ENCODE results near the gene PCNX1. TPM values are rescaled to one million over a fixed set of nuclear protein-coding genes. Genes with fewer than 3 reads are reported as not detected.

PCNX1 gene
- total and polyA plus RNA-seq, 4 experiments from 2014 or later = 10.7 to 128 (median 68.4) TPM

DNA sequence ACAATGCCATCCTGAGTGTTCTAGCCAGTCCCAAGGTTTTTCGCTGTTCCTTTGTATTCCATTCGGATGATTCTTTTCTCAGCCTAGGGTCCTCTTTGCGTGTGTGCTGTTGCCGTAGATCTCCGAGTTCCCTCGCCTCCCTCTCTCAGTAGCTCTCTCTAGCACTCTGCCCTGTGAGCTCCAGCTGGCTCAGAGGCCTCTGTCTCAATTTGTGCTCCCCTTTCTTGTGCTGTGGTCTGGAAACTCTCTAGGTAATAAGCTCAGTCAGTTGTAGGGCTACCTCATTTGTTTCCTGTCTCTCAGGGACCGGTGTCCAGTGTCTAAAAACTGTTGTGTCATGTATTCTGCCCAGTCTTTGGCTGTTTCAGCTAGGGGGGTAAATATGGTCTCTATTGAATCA, 179.3 kb downstream of the PCNX1 start:
- Histone ChIP-seq H3K9me3 (ENCODE audit: control insufficient read depth in 1 of 2, low read length in 2 of 2) (no peaks in the 10 kb centered on the region), H3K36me3 (ENCODE audit: insufficient read depth, low read length) (peaks cover 47% of the 10 kb centered on the region), H3K27ac (ENCODE audit: low read depth, low read length) (no peak overlapping the region), H3K27me3 (ENCODE audit: insufficient read depth, low read length) (no peaks in the 10 kb centered on the region), H3K4me3 (ENCODE audit: low read length in 2 of 2) (no peak overlapping the region), H3K4me1 (ENCODE audit: insufficient read depth, low read length) (no peaks in the 10 kb centered on the region)
- intact Hi-C loops (cut with micrococcal nuclease) = no loop called here
- H3K4me1 Mint-ChIP-seq = peaks cover 21 to 34% (median 29%) of the 10 kb centered on the region in 4 donors
- POLR2A ChIA-PET (ENCODE audit: partially characterized antibody) = no interaction called here
- H3K4me3 Mint-ChIP-seq = peak overlapping the region in 1 of 8 donors; percentile 57
- peaks cover 72 to 88% of the 10 kb centered on the region in 2 donors for H3K36me3 Mint-ChIP-seq
- peaks cover 0 to 2% (median 0%) of the 10 kb centered on the region in 8 donors for H3K9me3 Mint-ChIP-seq
- CTCF ChIA-PET (ENCODE audit: partially characterized antibody) = interaction anchor here (1.4 to 3.0 kb wide), 2 partner anchors 11 to 18 kb away, joined by 3 to 10 read pairs; no protein-coding TSS in a partner anchor
- H3K27me3 Mint-ChIP-seq = no peaks in the 10 kb centered on the region
- peak overlapping the region in 6 of 7 donors; percentile 6 to 83 (median 76) for H3K27ac Mint-ChIP-seq
- DNase-seq = no peak

DNA sequence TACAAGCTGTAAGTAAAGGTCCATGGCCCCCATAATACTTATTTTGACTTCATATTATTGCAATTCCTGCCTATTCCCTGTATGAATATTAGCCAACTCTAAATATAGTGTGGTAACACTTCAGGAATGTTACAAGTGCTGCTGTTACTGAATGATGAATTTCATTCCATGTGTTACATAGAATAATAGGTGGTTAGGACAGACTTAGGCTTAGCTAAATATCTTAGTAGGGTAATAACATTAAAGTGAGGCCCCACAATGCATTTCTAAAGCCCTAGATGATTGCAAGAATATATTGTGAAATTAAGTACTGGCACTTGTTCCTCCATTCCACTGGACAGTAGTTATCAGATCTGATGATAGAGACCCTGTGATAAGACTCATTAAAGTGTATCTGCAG, 182.7 kb downstream of the PCNX1 start:
- POLR2A ChIA-PET (ENCODE audit: partially characterized antibody) = no interaction called here
- H3K27me3 Mint-ChIP-seq = no peaks in the 10 kb centered on the region
- no peaks in the 10 kb centered on the region for H3K9me3 ChIP-seq (ENCODE audit: control insufficient read depth in 1 of 2, low read length in 2 of 2)
- no peak for DNase-seq
- H3K36me3 ChIP-seq (ENCODE audit: insufficient read depth, low read length) = peaks cover 59% of the 10 kb centered on the region
- CTCF ChIA-PET (ENCODE audit: partially characterized antibody) = interaction anchor here (1.1 kb wide), 1 partner anchor 13 kb away, joined by 3 read pairs; no protein-coding TSS in a partner anchor
- H3K4me3 ChIP-seq (ENCODE audit: low read length in 2 of 2) = no peak overlapping the region
- H3K9me3 Mint-ChIP-seq = no peaks in the 10 kb centered on the region
- no peaks in the 10 kb centered on the region for H3K4me1 ChIP-seq (ENCODE audit: insufficient read depth, low read length)
- peaks cover 7 to 20% (median 14%) of the 10 kb centered on the region in 4 donors for H3K4me1 Mint-ChIP-seq
- H3K27ac ChIP-seq (ENCODE audit: low read depth, low read length) = peak overlapping the region; percentile 3
- H3K27me3 ChIP-seq (ENCODE audit: insufficient read depth, low read length) = no peaks in the 10 kb centered on the region
- intact Hi-C loops (cut with micrococcal nuclease) = no loop called here
- no peak overlapping the region for H3K4me3 Mint-ChIP-seq
- H3K36me3 Mint-ChIP-seq = peaks cover 83 to 89% of the 10 kb centered on the region in 2 donors
- H3K27ac Mint-ChIP-seq = no peak overlapping the region

DNA sequence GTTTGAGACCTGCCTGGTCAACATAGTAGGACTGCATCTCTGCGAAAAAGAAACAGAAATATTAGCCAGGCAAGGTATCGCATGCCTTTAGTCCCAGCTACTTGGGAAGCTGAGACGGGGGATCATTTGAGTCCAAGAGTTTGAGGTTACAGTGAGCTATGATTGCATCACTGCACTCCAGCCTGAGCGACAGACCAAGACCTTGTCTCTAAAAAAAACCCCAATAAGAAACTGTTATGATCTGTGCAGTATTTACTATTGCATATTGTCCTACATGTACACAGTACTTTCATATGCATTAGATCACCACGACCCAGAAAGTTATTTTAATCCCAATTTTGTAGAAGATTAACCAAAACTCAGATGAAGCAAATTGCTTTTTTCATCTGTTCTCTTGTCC, 187.5 kb downstream of the PCNX1 start:
- H3K4me3 ChIP-seq (ENCODE audit: low read length in 2 of 2) = no peak overlapping the region
- no peaks in the 10 kb centered on the region for H3K27me3 Mint-ChIP-seq
- no peak overlapping the region for H3K27ac Mint-ChIP-seq
- peaks cover 5% of the 10 kb centered on the region for H3K4me1 ChIP-seq (ENCODE audit: insufficient read depth, low read length)
- DNase-seq = no peak
- H3K4me3 Mint-ChIP-seq = no peak overlapping the region
- intact Hi-C loops (cut with micrococcal nuclease) = no loop called here
- H3K36me3 ChIP-seq (ENCODE audit: insufficient read depth, low read length) = peaks cover 28% of the 10 kb centered on the region
- H3K36me3 Mint-ChIP-seq = peaks cover 76 to 81% of the 10 kb centered on the region in 2 donors
- H3K27me3 ChIP-seq (ENCODE audit: insufficient read depth, low read length) = no peaks in the 10 kb centered on the region
- no peaks in the 10 kb centered on the region for H3K9me3 ChIP-seq (ENCODE audit: control insufficient read depth in 1 of 2, low read length in 2 of 2)
- POLR2A ChIA-PET (ENCODE audit: partially characterized antibody) = no interaction called here
- CTCF ChIA-PET (ENCODE audit: partially characterized antibody) = no interaction called here
- H3K4me1 Mint-ChIP-seq = peaks cover 14 to 33% (median 22%) of the 10 kb centered on the region in 4 donors
- H3K9me3 Mint-ChIP-seq = peaks cover 0 to 8% (median 3%) of the 10 kb centered on the region in 8 donors
- H3K27ac ChIP-seq (ENCODE audit: low read depth, low read length) = no peak overlapping the region

DNA sequence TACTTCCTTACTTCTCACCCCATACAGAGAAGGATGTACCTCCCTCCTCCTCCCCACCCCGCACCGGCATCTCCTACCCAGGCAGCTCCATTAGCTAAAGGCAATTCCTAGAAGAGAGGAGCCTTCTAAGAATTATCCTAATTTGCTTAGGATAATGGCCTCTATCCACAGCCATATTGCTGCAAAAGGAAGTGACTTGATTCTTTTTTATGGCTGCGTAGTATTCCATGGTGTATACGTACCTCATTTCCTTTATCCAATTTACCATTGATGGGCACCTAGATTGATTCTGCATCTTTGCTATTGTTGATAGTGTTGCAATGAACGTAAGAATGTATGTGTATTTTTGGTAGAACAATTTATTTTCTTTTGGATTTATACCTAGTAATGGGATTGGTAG, 189.7 kb downstream of the PCNX1 start:
- Mint-ChIP-seq H3K4me1 (peaks cover 17 to 38% (median 28%) of the 10 kb centered on the region in 4 donors), H3K9me3 (peaks cover 0 to 8% (median 3%) of the 10 kb centered on the region in 8 donors), H3K27me3 (no peaks in the 10 kb centered on the region), H3K36me3 (peaks cover 75% of the 10 kb centered on the region in 2 donors), H3K27ac (peak overlapping the region in 2 of 7 donors; percentile 31 to 66), H3K4me3 (no peak overlapping the region)
- intact Hi-C loops (cut with micrococcal nuclease) = no loop called here
- H3K4me1 ChIP-seq (ENCODE audit: insufficient read depth, low read length) = peaks cover 8% of the 10 kb centered on the region
- H3K27me3 ChIP-seq (ENCODE audit: insufficient read depth, low read length) = no peaks in the 10 kb centered on the region
- H3K27ac ChIP-seq (ENCODE audit: low read depth, low read length) = no peak overlapping the region
- no peak for DNase-seq
- peaks cover 10% of the 10 kb centered on the region for H3K36me3 ChIP-seq (ENCODE audit: insufficient read depth, low read length)
- H3K4me3 ChIP-seq (ENCODE audit: low read length in 2 of 2) = no peak overlapping the region
- ChIA-PET CTCF (ENCODE audit: partially characterized antibody) (no interaction called here), POLR2A (ENCODE audit: partially characterized antibody) (no interaction called here)
- H3K9me3 ChIP-seq (ENCODE audit: control insufficient read depth in 1 of 2, low read length in 2 of 2) = no peaks in the 10 kb centered on the region

DNA sequence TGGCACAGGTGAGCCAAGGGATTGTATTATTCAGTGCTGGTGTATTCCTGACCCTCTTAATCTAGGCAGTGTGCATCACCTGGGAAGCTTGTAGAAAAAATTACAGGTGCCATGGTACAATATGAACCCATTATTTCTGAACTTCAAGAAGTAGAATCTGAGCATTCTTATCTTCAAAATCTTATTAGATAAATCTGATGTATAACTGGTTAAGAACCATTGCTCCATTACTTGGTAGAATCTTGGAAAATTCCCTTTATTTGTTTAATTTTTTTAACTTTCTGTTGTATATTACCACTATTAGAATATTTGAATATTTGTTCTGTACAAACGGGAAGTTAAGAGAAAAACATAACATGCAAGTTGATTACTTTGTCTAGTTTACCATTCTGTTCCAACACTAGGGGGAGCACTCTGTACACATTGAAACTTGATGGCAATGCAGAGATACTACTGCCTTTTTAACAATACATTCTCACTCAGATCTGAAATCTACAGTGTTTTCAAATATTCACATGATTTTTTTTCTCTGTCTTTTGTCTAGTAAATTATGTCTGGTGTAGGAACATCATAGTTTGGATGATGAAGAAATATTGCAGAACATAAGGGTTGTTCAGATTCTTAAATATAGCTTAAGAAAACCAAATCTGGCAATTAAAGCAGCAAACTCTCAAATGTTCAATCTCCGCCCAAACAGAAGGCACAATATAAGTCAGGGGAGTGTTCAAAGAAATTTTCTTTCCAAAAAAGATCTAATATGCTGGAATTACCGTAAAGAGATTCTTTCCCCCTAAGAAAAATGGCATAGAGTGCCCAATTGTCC, 196.6 kb downstream of the PCNX1 start:
- DNase-seq = peak in 4 of 5 donors; percentile 40 to 50 (median 47)
- Mint-ChIP-seq H3K27ac (peak overlapping the region in 4 of 7 donors; percentile 11 to 22 (median 16)), H3K36me3 (peaks cover 59 to 67% of the 10 kb centered on the region in 2 donors), H3K4me1 (peaks cover 10 to 24% (median 18%) of the 10 kb centered on the region in 4 donors), H3K27me3 (no peaks in the 10 kb centered on the region), H3K9me3 (no peaks in the 10 kb centered on the region), H3K4me3 (no peak overlapping the region)
- POLR2A ChIA-PET (ENCODE audit: partially characterized antibody) = interaction anchor here (1.2 kb wide), 1 partner anchor 218 kb away, joined by 3 read pairs; no protein-coding TSS in a partner anchor
- H3K27ac ChIP-seq (ENCODE audit: low read depth, low read length) = no peak overlapping the region
- no peaks in the 10 kb centered on the region for H3K9me3 ChIP-seq (ENCODE audit: control insufficient read depth in 1 of 2, low read length in 2 of 2)
- H3K4me3 ChIP-seq (ENCODE audit: low read length in 2 of 2) = no peak overlapping the region
- H3K36me3 ChIP-seq (ENCODE audit: insufficient read depth, low read length) = peaks cover 48% of the 10 kb centered on the region
- CTCF ChIA-PET (ENCODE audit: partially characterized antibody) = interaction anchor here (0.7 to 3.3 kb wide), 8 partner anchors 11 to 649 kb away, joined by 3 to 17 read pairs (median 4); no protein-coding TSS in a partner anchor
- no peaks in the 10 kb centered on the region for H3K27me3 ChIP-seq (ENCODE audit: insufficient read depth, low read length)
- intact Hi-C loops (cut with micrococcal nuclease) = loop anchor here (1.0 kb wide), 1 partner anchor 649 kb away; no protein-coding TSS in a partner anchor
- peaks cover 8% of the 10 kb centered on the region for H3K4me1 ChIP-seq (ENCODE audit: insufficient read depth, low read length)

DNA sequence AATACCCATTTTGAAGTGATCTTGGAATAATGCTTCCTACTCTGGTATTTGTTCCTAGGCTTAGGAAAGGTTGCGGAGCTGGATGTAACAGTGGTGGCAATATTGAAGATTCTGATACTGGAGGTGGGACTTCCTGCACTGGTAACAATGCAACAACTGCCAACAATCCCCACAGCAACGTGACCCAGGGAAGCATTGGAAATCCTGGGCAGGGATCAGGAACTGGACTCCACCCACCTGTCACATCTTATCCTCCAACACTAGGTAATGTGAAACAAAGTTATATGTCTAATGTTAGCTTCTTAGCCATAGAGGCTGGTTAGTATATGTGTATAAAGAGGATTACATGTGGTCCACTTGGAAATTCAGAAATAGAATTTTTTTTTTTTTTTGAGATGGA, 197.9 kb downstream of the PCNX1 start:
- no peaks in the 10 kb centered on the region for H3K9me3 Mint-ChIP-seq
- H3K4me3 Mint-ChIP-seq = no peak overlapping the region
- Histone ChIP-seq H3K9me3 (ENCODE audit: control insufficient read depth in 1 of 2, low read length in 2 of 2) (no peaks in the 10 kb centered on the region), H3K27me3 (ENCODE audit: insufficient read depth, low read length) (no peaks in the 10 kb centered on the region), H3K36me3 (ENCODE audit: insufficient read depth, low read length) (peaks cover 61% of the 10 kb centered on the region), H3K27ac (ENCODE audit: low read depth, low read length) (no peak overlapping the region), H3K4me1 (ENCODE audit: insufficient read depth, low read length) (no peaks in the 10 kb centered on the region), H3K4me3 (ENCODE audit: low read length in 2 of 2) (no peak overlapping the region)
- peaks cover 64 to 72% of the 10 kb centered on the region in 2 donors for H3K36me3 Mint-ChIP-seq
- H3K27me3 Mint-ChIP-seq = no peaks in the 10 kb centered on the region
- H3K4me1 Mint-ChIP-seq = peaks cover 3 to 14% (median 9%) of the 10 kb centered on the region in 4 donors
- intact Hi-C loops (cut with micrococcal nuclease) = no loop called here
- no peak for DNase-seq
- ChIA-PET POLR2A (ENCODE audit: partially characterized antibody) (no interaction called here), CTCF (ENCODE audit: partially characterized antibody) (interaction anchor here (1.4 to 3.3 kb wide), 5 partner anchors 10 to 648 kb away, joined by 4 to 17 read pairs (median 6); no protein-coding TSS in a partner anchor)
- H3K27ac Mint-ChIP-seq = no peak overlapping the region

DNA sequence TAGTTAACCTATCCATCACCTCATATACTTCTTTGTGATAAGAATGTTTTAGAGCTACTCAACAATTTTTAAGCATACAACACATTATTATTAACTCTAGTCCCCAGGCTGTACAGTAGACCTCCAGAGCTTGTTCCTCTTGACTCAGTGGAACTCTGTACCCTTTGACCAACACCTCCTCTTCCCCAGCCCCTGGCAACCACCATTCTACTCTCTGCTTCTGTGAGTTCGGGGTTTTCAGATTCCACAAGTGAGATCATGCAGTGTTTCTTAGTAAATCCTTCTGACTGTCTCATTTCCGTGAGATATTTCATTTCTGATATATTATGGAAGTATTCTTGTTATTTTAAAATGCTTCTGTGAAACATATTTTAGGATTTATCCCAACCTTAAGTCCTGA, 200.7 kb downstream of the PCNX1 start:
- peak overlapping the region in 3 of 7 donors; percentile 0 to 75 (median 73) for H3K27ac Mint-ChIP-seq
- no peak overlapping the region for H3K4me3 Mint-ChIP-seq
- CTCF ChIA-PET (ENCODE audit: partially characterized antibody) = interaction anchor here (0.9 to 1.4 kb wide), 3 partner anchors 12 to 645 kb away, joined by 3 to 5 read pairs (median 3); no protein-coding TSS in a partner anchor
- peaks cover 69 to 80% of the 10 kb centered on the region in 2 donors for H3K36me3 Mint-ChIP-seq
- H3K4me1 Mint-ChIP-seq = peaks cover 3 to 10% (median 8%) of the 10 kb centered on the region in 4 donors
- no peaks in the 10 kb centered on the region for H3K9me3 ChIP-seq (ENCODE audit: control insufficient read depth in 1 of 2, low read length in 2 of 2)
- intact Hi-C loops (cut with micrococcal nuclease) = no loop called here
- H3K36me3 ChIP-seq (ENCODE audit: insufficient read depth, low read length) = peaks cover 66% of the 10 kb centered on the region
- no peak overlapping the region for H3K27ac ChIP-seq (ENCODE audit: low read depth, low read length)
- H3K4me3 ChIP-seq (ENCODE audit: low read length in 2 of 2) = no peak overlapping the region
- POLR2A ChIA-PET (ENCODE audit: partially characterized antibody) = interaction anchor here (0.9 kb wide), 1 partner anchor 20 kb away, joined by 3 read pairs; no protein-coding TSS in a partner anchor
- H3K9me3 Mint-ChIP-seq = no peaks in the 10 kb centered on the region
- H3K4me1 ChIP-seq (ENCODE audit: insufficient read depth, low read length) = no peaks in the 10 kb centered on the region
- H3K27me3 Mint-ChIP-seq = no peaks in the 10 kb centered on the region
- H3K27me3 ChIP-seq (ENCODE audit: insufficient read depth, low read length) = no peaks in the 10 kb centered on the region
- DNase-seq = no peak

All from CD4-positive, alpha-beta memory T cell (primary cell).